HG03342 (cell line): Measurements from ENCODE around the gene PHC1.

Source experiments
- ATAC-seq: cut with Tn5 transposase; IDR thresholded peaks from one replicate; pipeline ENCODE4 v1.9.1; 2021; ENCODE audit warnings: mild to moderate bottlenecking, moderate library complexity; ENCODE audit not compliant: unreplicated experiment

PHC1 gene

DNA sequence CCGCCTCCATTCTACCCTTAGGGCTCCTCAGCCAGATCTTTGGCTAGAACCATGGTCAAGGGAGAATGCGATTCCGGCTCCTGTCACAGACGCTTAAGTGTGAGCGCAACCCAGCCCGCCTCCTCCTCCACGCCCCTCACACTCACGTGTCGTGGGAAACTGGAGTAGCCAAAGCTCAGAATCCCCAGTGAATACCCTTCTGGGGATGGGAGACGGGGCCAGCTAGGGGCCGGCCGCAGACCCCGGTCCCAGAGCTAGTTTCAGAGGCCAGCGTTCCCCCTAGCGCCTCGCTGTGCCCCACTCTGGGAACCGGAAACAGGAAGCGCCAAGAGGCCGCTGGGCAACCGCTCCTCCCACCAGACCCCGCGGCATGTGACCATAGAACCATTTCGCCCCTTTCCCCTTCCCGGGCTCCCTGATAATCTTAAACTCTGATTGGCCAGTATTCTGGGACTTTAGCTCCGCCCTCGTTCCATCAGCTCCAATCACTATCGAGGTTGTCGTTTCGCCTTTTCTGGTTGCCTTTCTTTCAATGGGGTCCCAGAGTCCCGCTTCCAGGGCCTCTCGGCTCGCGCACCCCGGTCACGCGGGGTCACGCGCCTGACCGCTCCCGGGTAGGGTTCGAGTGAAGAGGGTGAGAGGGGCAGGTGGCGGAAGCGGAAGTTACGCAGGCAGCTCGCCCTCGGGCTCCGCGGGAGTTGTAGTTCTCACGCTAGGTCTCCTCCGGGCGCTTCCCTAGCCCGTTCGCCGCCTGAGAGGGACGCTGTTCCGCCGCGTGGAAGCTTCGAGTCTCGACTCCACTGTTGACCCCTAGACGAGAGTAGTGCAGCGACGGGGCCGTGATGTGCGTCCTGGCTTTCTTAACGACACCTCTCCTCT lies 35.3 kb downstream of the PHC1 start, which contains the start of gene M6PR:
Gene M6PR (minus strand): TSS at position 304 of the 879 bp plus-strand sequence. CDS start 3,241 bp downstream, outside the sequence.
- ATAC-seq, result peak; percentile 77

GRCh38 chr12:8950221-8950527 lies 35.9 kb downstream of the PHC1 start:
- peak; percentile 14 for ATAC-seq

DNA sequence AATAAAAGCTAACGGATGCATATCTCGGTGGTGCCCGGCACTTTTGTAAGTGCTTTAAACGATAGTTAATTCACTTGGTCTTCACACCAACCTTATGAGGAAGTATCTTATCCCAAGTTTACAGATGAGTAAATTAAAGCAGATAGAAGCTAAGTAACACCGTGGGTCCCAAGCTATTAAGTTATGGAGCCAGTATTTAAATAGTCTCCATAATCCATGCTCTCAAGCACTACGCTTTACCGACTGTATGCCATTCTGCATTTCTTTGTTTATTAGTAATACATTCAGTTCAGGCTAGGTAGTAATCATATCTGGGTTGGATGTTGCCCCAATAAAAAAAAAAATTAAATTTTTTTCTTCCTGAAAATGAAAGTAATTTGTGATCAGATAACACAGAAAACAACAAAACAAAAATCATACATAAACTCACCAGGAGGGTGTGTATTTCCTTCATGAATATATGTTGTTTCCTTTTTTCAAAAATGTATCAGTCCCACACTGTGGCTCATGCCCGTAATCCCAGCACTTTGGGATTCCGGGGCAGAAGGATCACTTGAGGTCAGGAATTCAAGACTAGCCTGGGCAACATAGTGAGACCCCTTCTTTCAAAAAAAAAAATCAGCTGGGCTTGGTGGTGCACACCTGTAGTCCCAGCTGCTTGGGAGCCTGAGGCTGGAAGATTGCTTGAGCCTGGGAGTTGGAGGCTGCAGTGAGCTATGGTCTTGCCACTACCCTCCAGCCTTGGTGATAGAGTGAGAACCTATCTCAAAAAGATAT lies 36.6 kb downstream of the PHC1 start:
- no peak for ATAC-seq

GRCh38 chr12:8951744-8952143 lies 37.4 kb downstream of the PHC1 start:
- ATAC-seq, result no peak

- ATAC-seq, result no peak
Observed at GRCh38 chr12:8953773-8954402, 39.6 kb downstream of the PHC1 start.

DNA sequence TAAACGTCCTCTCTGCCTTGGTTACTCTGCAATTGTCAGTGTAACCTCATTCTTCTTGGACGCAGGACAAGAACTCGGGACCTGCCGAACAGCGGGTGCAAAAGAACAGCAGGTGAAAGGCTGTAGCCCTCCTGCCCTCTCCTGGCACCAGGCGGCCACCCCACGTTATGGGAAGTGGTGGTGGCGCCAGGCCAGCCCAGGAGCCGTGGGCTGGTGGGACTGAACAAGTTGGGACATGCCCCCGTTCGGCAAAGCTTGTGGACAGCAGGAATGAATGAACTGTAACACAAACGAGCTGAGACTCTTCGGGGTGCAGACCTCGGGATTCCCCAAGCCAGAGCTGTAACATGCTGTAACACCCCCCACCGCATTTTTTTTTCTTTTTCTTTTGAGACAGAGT lies 41.8 kb downstream of the PHC1 start:
- no peak for ATAC-seq

DNA sequence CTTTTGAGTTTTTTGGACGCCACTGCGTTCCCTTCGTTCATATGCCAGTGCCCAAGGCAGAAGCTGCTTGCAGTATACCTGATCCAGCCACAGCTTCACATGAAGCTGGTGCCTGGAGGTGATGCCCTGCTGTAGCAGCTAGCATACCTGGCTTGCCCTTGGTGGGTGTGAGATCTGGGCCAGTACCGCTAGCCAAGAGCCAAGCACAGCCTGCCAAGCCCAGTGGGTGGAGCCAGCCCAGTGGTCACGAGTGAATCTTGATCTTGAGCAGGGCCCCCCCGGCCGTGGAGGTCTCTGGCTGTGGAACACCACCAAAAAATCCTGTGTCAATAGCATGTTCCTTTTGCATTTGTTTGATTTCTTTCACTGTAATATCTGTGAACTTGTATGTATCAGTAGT lies 42.5 kb downstream of the PHC1 start:
- ATAC-seq, result no peak

DNA sequence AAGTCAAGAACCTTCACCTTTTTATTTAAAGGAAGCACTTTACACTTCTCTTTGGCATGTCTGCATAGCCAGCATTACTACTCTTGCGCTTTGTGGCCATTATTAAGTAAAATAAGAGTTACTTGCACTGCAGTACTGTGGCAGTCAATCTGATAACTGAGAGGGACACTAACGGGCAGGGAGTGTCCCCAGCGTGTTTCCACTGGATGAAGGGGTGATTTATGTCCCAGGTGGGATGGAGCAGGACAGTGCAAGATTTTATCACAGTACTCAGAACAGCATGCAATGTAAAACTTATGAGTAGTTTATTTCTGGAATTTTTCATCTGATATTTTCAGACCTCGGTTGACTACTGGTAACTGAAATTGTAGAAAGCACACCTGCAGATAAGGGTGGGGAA lies 43.3 kb downstream of the PHC1 start:
- no peak for ATAC-seq

- no peak for ATAC-seq
Observed at GRCh38 chr12:8958066-8958465, 43.8 kb downstream of the PHC1 start.

DNA sequence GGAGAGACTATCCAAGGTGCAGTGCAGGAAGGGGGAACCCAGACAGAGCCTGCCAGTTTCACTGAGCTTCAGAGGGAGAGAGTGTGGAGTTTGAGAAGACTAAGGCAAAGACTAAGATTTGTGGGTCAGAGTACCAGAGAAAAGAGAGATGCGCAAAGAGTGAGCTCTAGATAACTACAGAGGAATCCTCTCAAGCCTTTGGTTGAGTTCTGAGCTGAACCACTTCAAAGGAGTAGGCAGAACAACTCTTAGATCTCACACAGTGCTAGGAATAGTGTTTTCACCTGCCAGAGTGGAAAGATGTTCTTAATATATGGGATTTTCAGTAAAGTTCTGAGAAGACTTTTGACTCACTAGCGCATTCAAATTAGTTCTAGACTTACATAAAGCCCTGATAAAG lies 45.9 kb downstream of the PHC1 start:
- ATAC-seq, result no peak

DNA sequence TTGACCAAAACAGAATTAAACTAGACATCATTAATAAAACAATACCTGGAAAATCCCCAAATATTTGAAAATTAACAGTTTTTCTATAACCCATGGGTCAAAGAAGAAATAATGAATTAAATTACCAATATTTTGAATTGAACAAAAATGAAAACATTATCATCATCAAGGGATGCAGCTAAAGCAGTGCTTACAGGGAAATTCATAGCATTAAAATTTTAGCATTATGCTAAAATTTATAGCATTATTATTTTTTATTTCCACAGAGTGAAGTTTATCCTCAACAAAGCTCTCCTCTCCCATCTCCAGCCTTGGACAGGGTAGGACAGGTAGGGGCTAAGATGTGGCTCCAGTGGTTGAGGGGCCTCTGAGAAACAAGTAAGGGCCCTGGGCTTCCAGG lies 54.5 kb downstream of the PHC1 start:
- no peak for ATAC-seq

DNA sequence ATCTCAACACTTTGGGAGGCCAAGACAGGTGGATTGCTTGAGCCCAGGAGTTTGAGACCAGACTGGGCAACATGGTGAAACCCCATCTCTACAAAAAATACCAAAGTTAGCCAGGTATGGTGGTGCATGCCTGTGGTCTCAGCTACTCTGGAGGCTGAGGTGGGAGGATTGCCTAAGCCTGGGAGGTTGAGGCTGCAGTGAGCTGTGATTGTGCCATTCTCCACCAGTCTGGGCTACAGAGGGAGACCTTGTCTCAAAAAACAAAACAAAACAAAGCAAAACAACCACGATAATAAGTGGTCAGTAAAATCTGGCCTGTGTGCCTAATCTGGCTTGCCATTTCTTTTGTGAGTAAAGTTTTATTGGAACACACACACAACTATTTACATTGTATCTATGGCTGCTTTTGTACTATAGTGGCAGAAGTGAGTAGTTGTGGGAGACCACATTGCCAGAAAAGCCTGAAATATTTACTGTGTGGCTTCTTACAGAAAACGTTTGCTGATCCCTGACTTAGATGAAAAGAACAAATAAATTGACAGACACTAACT lies 55.6 kb downstream of the PHC1 start:
- ATAC-seq, result no peak

- no peak for ATAC-seq
Observed at GRCh38 chr12:8970432-8970831, 56.1 kb downstream of the PHC1 start.

DNA sequence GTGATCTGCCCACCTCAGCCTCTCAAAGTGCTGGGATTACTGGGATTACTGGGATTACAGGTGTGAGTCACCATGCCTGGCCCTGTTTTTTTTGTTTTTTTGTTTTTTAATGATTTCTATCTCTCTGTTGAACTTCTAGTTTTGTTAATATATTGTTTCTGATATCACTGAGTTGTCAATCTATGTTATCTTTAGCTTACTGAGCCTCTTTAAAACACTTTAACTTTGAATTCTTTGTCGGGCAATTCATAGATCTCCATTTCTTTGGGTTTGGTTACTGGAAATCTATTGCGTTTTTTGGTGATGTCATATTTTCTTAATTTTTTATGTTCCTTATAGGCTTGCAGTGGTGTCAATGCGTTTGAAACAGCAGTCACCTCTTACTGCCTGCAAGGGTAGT lies 65.8 kb downstream of the PHC1 start:
- ATAC-seq, result no peak

GRCh38 chr12:8985213-8985754 lies 71.0 kb downstream of the PHC1 start:
- ATAC-seq, result no peak

GRCh38 chr12:8987163-8987562 lies 72.9 kb downstream of the PHC1 start:
- no peak for ATAC-seq

GRCh38 chr12:8987685-8988084 lies 73.4 kb downstream of the PHC1 start:
- ATAC-seq, result no peak

DNA sequence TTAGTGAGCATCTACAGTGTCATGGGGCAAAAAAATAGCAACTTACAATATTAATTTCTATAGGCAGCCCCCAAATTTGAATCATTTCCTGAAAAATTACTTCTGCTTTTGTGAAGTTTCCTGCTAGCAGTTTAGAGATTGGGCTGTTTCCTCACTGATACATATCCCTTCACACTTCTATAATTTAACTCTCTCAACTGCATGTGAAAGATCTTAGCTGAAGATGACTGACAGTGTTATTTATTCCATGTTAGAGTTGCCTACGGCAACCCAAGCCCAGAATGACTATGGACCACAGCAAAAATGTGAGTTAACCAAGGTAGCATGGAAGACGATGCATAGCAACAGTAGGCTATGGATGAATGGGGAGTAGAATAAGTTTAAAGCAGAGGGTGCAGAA lies 75.1 kb downstream of the PHC1 start, which contains the start of gene KLRG1:
Gene KLRG1 (plus strand): TSS at position 134 of the 400 bp plus-strand sequence. CDS start 90 bp downstream, at position 224.
- ATAC-seq, result peak; percentile 53
